Measurements from ENCODE around the gene PRKD1.
A peak's percentile ranks its signal among the peaks of the same experiment; 100 is the strongest.

PRKD1 gene

GRCh38 chr14:29927376-29928116 is at the start of gene PRKD1:
PRKD1 (minus strand) TSS chr14:29927847.
- Mint-ChIP-seq H3K9me3 (no peaks in the 10 kb centered on the region), H3K27me3 (peaks cover 51% of the 10 kb centered on the region), H3K4me1 (ENCODE audit: low read depth) (peaks cover 6% of the 10 kb centered on the region), H3K36me3 (ENCODE audit: low read depth) (no peaks in the 10 kb centered on the region), H3K4me3 (peak within 1 kb of the TSS; percentile 51), H3K27ac (no peak within 1 kb of the TSS)
- intact Hi-C loops (cut with micrococcal nuclease) = no loop called here

DNA sequence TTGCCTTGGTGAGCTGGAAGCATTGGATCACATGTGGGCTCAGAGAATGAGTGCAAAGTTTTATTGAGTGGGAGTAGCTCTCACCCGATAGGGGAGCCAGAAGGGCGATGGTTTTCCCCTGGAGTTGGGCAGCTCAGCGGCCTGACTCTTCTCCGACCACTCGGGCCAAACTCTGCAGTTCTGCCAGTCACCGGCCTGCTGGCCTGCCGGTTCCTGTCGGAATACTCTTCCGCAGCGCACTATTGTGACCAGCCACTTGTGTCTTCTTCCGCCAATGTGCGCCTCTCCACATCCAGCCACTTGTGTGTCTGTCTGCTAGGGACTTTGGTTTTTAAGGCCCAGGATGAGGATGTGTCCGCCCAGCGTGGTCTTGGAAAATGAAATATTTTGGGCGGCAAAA is 43.5 kb upstream of the PRKD1 start:
- Mint-ChIP-seq H3K4me3 (no peak overlapping the region), H3K27me3 (no peaks in the 10 kb centered on the region), H3K9me3 (peaks cover 23% of the 10 kb centered on the region), H3K27ac (no peak overlapping the region), H3K36me3 (ENCODE audit: low read depth) (no peaks in the 10 kb centered on the region), H3K4me1 (ENCODE audit: low read depth) (no peaks in the 10 kb centered on the region)
- intact Hi-C loops (cut with micrococcal nuclease) = no loop called here

GRCh38 chr14:29955087-29955486 is 27.4 kb upstream of the PRKD1 start:
- intact Hi-C loops (cut with micrococcal nuclease) = no loop called here
- H3K9me3 Mint-ChIP-seq = peaks cover 27% of the 10 kb centered on the region
- no peak overlapping the region for H3K27ac Mint-ChIP-seq
- no peaks in the 10 kb centered on the region for H3K4me1 Mint-ChIP-seq (ENCODE audit: low read depth)
- H3K27me3 Mint-ChIP-seq = peaks cover 2% of the 10 kb centered on the region
- no peak overlapping the region for H3K4me3 Mint-ChIP-seq
- no peaks in the 10 kb centered on the region for H3K36me3 Mint-ChIP-seq (ENCODE audit: low read depth)

GRCh38 chr14:29953501-29953900 is 25.9 kb upstream of the PRKD1 start:
- intact Hi-C loops (cut with micrococcal nuclease) = no loop called here
- Mint-ChIP-seq H3K4me1 (ENCODE audit: low read depth) (no peaks in the 10 kb centered on the region), H3K27me3 (peaks cover 2% of the 10 kb centered on the region), H3K4me3 (no peak overlapping the region), H3K9me3 (peaks cover 23% of the 10 kb centered on the region), H3K27ac (no peak overlapping the region), H3K36me3 (ENCODE audit: low read depth) (no peaks in the 10 kb centered on the region)

DNA sequence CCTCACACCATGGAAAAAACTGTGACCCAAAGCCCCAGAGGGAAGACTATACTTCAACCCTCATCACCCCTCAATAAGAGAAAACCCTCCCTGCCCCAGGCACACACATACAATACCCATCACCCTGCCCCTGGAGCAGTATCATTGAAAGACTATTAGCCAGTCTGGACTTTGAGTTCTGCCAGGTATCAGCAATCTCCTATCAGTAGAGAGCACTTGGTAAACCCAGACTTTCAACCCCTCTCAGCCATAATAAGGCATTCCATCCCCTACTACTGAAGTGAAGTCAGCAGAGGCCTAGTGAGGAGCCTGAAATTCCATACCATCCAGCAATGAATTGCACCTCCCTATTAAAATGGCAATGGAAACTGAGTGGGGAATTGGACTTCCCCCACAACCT is 16.4 kb upstream of the PRKD1 start:
- Mint-ChIP-seq H3K4me1 (ENCODE audit: low read depth) (no peaks in the 10 kb centered on the region), H3K36me3 (ENCODE audit: low read depth) (no peaks in the 10 kb centered on the region), H3K27ac (no peak overlapping the region), H3K9me3 (peaks cover 61% of the 10 kb centered on the region), H3K4me3 (no peak overlapping the region), H3K27me3 (no peaks in the 10 kb centered on the region)
- intact Hi-C loops (cut with micrococcal nuclease) = no loop called here

DNA sequence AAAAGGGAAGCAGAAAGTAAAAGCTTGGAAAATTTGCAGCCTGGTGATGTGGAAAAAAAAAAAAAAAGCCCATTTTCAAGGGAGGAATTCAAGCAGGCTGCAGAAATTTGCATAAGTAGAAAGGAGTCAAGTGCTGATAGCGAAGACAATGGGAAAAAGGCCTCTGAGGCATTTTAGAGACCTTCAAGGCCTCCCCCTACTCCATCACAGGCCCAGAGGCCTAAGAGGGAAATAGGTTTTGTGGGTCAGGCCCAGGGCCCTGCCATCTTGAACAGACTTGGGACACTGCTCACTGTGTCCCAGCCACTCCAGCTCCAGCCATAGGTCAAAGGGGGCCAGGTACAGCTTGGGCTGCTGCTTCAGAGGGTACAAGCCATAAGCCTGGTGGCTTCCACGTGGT is 13.8 kb upstream of the PRKD1 start:
- H3K4me3 Mint-ChIP-seq = no peak overlapping the region

DNA sequence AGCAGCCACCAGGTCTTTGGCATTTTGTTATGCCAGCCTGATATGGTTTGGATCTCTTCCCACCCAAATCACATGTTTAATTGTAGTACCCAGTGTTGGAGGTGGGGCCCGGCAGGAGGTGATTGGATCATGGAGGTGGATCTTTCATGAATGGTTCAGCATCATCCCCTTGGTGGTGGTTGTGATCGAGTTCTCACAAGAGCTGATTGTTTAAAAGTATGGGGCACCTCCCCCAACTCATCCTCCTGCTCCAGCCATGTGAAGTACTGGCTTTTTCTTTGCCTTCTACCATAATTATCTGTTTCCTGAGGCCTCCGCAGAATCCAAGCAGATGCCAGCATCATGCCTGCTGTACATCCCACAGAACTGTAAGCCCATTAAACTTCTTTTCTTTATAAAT is 12.8 kb upstream of the PRKD1 start:
- Mint-ChIP-seq H3K27ac (no peak overlapping the region), H3K4me1 (ENCODE audit: low read depth) (no peaks in the 10 kb centered on the region), H3K27me3 (no peaks in the 10 kb centered on the region), H3K36me3 (ENCODE audit: low read depth) (no peaks in the 10 kb centered on the region), H3K9me3 (peaks cover 38% of the 10 kb centered on the region), H3K4me3 (no peak overlapping the region)
- intact Hi-C loops (cut with micrococcal nuclease) = no loop called here

More for the DNA sequence above, 13.8 kb upstream of the PRKD1 start:
- intact Hi-C loops (cut with micrococcal nuclease) = no loop called here
- Mint-ChIP-seq H3K9me3 (peaks cover 48% of the 10 kb centered on the region), H3K36me3 (ENCODE audit: low read depth) (no peaks in the 10 kb centered on the region), H3K27me3 (no peaks in the 10 kb centered on the region), H3K27ac (no peak overlapping the region), H3K4me1 (ENCODE audit: low read depth) (no peaks in the 10 kb centered on the region)

- Mint-ChIP-seq H3K4me1 (ENCODE audit: low read depth) (no peaks in the 10 kb centered on the region), H3K36me3 (ENCODE audit: low read depth) (no peaks in the 10 kb centered on the region), H3K27me3 (peaks cover 3% of the 10 kb centered on the region), H3K4me3 (no peak overlapping the region), H3K9me3 (peaks cover 18% of the 10 kb centered on the region), H3K27ac (no peak overlapping the region)
- intact Hi-C loops (cut with micrococcal nuclease) = no loop called here
Measured at GRCh38 chr14:29937116-29937515, 9.5 kb upstream of the PRKD1 start.

DNA sequence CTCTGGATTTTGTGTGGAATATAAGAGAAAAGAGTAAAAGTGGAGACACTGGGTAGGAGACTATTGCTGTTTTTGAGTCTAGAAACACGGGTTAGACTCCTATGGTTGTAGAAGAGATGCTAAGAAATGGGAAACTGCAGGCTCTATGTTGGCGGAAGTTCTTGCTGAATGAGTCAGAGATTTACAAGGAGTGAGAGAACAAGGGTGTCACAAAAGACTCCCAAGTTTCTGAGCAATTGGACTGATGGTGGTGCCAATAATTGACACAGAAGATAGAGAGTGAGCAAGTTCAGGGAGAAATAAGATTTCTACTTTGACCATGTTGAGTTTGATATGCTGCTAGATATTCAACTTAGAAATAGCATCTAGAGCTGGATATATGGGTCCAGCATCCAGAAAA is 2.6 kb upstream of the PRKD1 start:
- Mint-ChIP-seq H3K4me1 (ENCODE audit: low read depth) (peaks cover 6% of the 10 kb centered on the region), H3K27me3 (peaks cover 48% of the 10 kb centered on the region), H3K27ac (no peak overlapping the region), H3K9me3 (no peaks in the 10 kb centered on the region), H3K4me3 (no peak overlapping the region), H3K36me3 (ENCODE audit: low read depth) (no peaks in the 10 kb centered on the region)
- intact Hi-C loops (cut with micrococcal nuclease) = no loop called here

GRCh38 chr14:29928117-29928640 is 532 bp upstream of the PRKD1 start:
- Mint-ChIP-seq H3K4me3 (no peak overlapping the region), H3K9me3 (no peaks in the 10 kb centered on the region), H3K36me3 (ENCODE audit: low read depth) (no peaks in the 10 kb centered on the region), H3K4me1 (ENCODE audit: low read depth) (peaks cover 6% of the 10 kb centered on the region), H3K27me3 (peaks cover 53% of the 10 kb centered on the region), H3K27ac (no peak overlapping the region)
- intact Hi-C loops (cut with micrococcal nuclease) = no loop called here

GRCh38 chr14:29926701-29927375 is 809 bp downstream of the PRKD1 start:
- intact Hi-C loops (cut with micrococcal nuclease) = no loop called here
- Mint-ChIP-seq H3K27me3 (peaks cover 51% of the 10 kb centered on the region), H3K4me3 (peak overlapping the region; percentile 24)

DNA sequence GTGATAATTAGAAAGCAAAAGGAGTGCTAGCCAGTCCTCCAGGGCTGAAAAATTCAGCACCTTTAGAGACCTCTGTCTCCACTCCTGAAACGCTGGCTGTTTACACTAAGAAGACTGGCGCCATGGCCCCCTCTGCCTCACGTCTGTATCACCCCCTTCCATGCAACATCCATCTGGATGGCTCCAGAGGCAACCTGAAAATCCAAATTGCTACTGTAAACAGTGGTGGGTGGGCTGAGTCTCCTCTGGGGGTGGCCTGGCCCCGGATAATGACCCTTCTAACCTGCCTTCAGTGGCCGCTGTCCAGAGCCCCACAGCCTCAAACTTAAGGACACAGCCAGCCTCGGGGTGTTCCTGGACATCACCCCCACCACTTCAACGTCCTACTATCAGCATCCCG is 1.4 kb downstream of the PRKD1 start:
- Mint-ChIP-seq H3K4me3 (no peak overlapping the region), H3K27ac (no peak overlapping the region), H3K27me3 (peaks cover 51% of the 10 kb centered on the region), H3K36me3 (ENCODE audit: low read depth) (no peaks in the 10 kb centered on the region), H3K9me3 (no peaks in the 10 kb centered on the region), H3K4me1 (ENCODE audit: low read depth) (peaks cover 6% of the 10 kb centered on the region)
- intact Hi-C loops (cut with micrococcal nuclease) = no loop called here

More at GRCh38 chr14:29926701-29927375, 809 bp downstream of the PRKD1 start:
- Mint-ChIP-seq H3K4me1 (ENCODE audit: low read depth) (peaks cover 6% of the 10 kb centered on the region), H3K36me3 (ENCODE audit: low read depth) (no peaks in the 10 kb centered on the region), H3K27ac (no peak overlapping the region), H3K9me3 (no peaks in the 10 kb centered on the region)

DNA sequence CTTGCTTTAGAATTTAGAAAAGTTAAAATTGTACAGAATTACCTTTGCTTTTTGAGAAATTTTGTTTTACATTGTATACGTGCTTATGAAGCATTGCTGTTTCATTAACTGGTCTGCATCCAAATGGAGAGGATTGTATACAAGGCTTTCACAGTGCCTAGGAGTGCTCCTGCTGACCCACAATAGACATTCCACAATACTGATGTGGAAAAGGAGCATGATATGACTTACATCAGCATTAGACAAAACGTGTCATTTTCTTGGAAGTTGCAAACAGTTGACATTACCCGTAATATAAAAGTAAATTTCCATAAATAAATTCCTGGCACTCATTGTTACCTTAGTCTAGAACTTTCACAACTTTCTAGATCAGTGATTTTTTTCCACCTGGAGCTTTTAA is 1.9 kb downstream of the PRKD1 start:
- no peaks in the 10 kb centered on the region for H3K36me3 Mint-ChIP-seq (ENCODE audit: low read depth)
- H3K9me3 Mint-ChIP-seq = no peaks in the 10 kb centered on the region
- no peak overlapping the region for H3K27ac Mint-ChIP-seq
- peaks cover 50% of the 10 kb centered on the region for H3K27me3 Mint-ChIP-seq
- H3K4me1 Mint-ChIP-seq (ENCODE audit: low read depth) = peaks cover 6% of the 10 kb centered on the region
- intact Hi-C loops (cut with micrococcal nuclease) = no loop called here
- H3K4me3 Mint-ChIP-seq = no peak overlapping the region

DNA sequence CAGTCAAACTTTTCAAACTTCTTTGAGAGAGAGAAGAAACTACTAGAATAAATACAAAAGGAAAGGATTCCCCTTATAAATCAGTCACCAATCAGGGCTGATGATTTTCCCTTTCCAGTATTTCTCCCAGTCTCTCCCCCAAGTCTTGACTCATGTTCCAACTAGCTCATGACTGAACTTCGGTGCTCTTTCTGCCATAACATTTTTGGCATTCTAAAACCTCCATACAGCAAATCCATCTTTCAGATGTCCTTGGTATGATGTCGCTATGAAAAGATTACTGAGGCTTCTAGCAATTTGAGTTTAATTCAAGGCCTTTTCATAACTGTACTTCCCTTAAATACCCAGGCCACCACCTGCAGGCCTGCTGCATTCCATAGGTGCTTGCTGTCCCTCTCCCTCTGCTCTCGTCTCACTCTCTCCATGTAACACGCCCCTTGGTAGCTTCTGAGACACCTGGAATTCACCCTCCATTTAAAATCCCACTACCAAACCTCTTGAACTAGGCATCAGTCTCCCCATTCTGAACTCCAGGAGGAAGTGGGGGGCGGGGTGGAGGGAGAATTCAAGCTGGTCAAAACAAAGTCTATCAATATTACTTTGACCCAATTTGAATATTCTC is 2.4 kb downstream of the PRKD1 start:
- Mint-ChIP-seq H3K4me3 (no peak overlapping the region), H3K4me1 (ENCODE audit: low read depth) (peaks cover 6% of the 10 kb centered on the region), H3K27ac (no peak overlapping the region), H3K9me3 (no peaks in the 10 kb centered on the region), H3K36me3 (ENCODE audit: low read depth) (no peaks in the 10 kb centered on the region), H3K27me3 (peaks cover 45% of the 10 kb centered on the region)
- intact Hi-C loops (cut with micrococcal nuclease) = no loop called here

All from dendritic cell treated with granulocyte-macrophage colony-stimulating factor and Interleukin-4, amounts not matched to agents 40 ng/mL and 50 ng/mL, for 4 days (primary cell).